T-cell (primary cell): Measurements from ENCODE around the gene SLC9B1. TPM values are rescaled to one million over a fixed set of nuclear protein-coding genes. Genes with fewer than 3 reads are reported as not detected.

Source experiments
- ATAC-seq, 4 experiments: fragments of 200-7000 bp in 3 of 4; fragments of 150-1000 bp in 1 of 4; cut with Tn5 transposase; replicated peaks in 1 of 4; 1 replicate in 3 of 4; 2 replicates in 1 of 4; pipeline ENCODE4 v1.10.0; 2021; ENCODE audit warnings: moderate library complexity in 3 of 4, mild to moderate bottlenecking in 2 of 4, moderate number of reproducible peaks in 1 of 4
- CTCF ChIA-PET, 2 donors: fragments of 300-600 bp; sonication (Branson Sonifier 250); formaldehyde crosslinking; loops; one replicate each; lab custom pipeline; 2022; ENCODE audit warnings: antibody characterized with exemption in 2 of 2; lab: Charles Lee
- POLR2A ChIA-PET, 2 donors: fragments of 300-600 bp; sonication (Branson Sonifier 250); formaldehyde crosslinking; loops; one replicate each; lab custom pipeline; 2022; ENCODE audit warnings: antibody characterized with exemption in 2 of 2; lab: Charles Lee
- DNase-seq, 35 experiments: peaks; one replicate each; pipeline versions ENCODE4 v3.0.0 to v3.0.0-alpha.2; 2013 to 2023
- H3K27ac ChIP-seq: one replicate; pipeline ENCODE4 v1.5.1; 2013; ENCODE audit warnings: low read length
- H3K27me3 ChIP-seq, 2 experiments: replicated peaks in 1 of 2; 1 replicate in 1 of 2; 2 replicates in 1 of 2; pipeline versions ENCODE4 v1.6.1 to v1.7.0; 2013; ENCODE audit warnings: low read length in 1 of 2, mixed read lengths in 1 of 2; ENCODE audit not compliant: control insufficient read depth in 2 of 2, insufficient read depth in 2 of 2; ENCODE audit errors: extremely low read depth in 1 of 2
- H3K36me3 ChIP-seq, 2 donors: 1 replicate in 1 of 2; 2 replicates in 1 of 2; pipeline versions ENCODE4 v1.6.1 to v1.7.0; 2013; ENCODE audit warnings: low read length in 1 of 2; ENCODE audit not compliant: control insufficient read depth in 2 of 2, insufficient read depth in 1 of 2; ENCODE audit errors: extremely low read depth in 1 of 2
- H3K4me1 ChIP-seq, 2 experiments: 1 replicate in 1 of 2; 2 replicates in 1 of 2; pipeline versions ENCODE4 v1.6.1 to v1.7.0; 2013; ENCODE audit warnings: low read length in 2 of 2, mixed read lengths in 1 of 2; ENCODE audit not compliant: insufficient read depth in 2 of 2, control insufficient read depth in 1 of 2; ENCODE audit errors: extremely low read depth in 1 of 2
- H3K4me3 ChIP-seq, 2 donors: 1 replicate in 1 of 2; 2 replicates in 1 of 2; pipeline versions ENCODE4 v1.5.1 to v1.7.0; 2013; ENCODE audit warnings: mild to moderate bottlenecking in 2 of 2, low read length in 1 of 2, moderate library complexity in 1 of 2; ENCODE audit not compliant: control insufficient read depth in 1 of 2; ENCODE audit errors: extremely low read depth in 1 of 2
- H3K9me3 ChIP-seq: 2 replicates; pipeline ENCODE4 v1.7.0; 2013
- H3K27ac Mint-ChIP-seq, 2 donors: one replicate each; pipeline ENCODE4 v1.8.0; 2020 to 2021; ENCODE audit warnings: mild to moderate bottlenecking in 2 of 2, mixed read lengths in 2 of 2
- H3K27me3 Mint-ChIP-seq, 2 donors: one replicate each; pipeline ENCODE4 v1.8.0; 2021 to 2022; ENCODE audit warnings: mixed read lengths in 2 of 2
- H3K36me3 Mint-ChIP-seq: one replicate; pipeline ENCODE4 v1.8.0; 2021; ENCODE audit warnings: mixed read lengths
- H3K4me1 Mint-ChIP-seq, 3 donors: one replicate each; pipeline ENCODE4 v1.8.0; 2020 to 2022; ENCODE audit warnings: mixed read lengths in 3 of 3, mild to moderate bottlenecking in 1 of 3
- H3K4me3 Mint-ChIP-seq, 3 donors: one replicate each; pipeline ENCODE4 v1.8.0; 2020 to 2022; ENCODE audit warnings: mild to moderate bottlenecking in 3 of 3, mixed read lengths in 3 of 3, moderate library complexity in 3 of 3
- H3K9me3 Mint-ChIP-seq, 3 donors: one replicate each; pipeline ENCODE4 v1.8.0; 2020 to 2022; ENCODE audit warnings: mixed read lengths in 3 of 3
- WGBS: methylation state at CpG from one replicate; pipeline ENCODE4 v1.1.5; 2013; ENCODE audit warnings: missing lambda C conversion rate; ENCODE audit not compliant: insufficient coverage; 5-methylcytosine and 5-hydroxymethylcytosine counted together
- total RNA-seq, 35 experiments: library from RNA in 6 of 35; stranded (reverse) in 6 of 35; fragments of 120-200 nt in 1 of 35; gene quantifications; one replicate each; pipeline versions ENCODE4 v1.2.1 to v1.2.4 and lab custom pipeline; 2013 to 2026

SLC9B1 gene
- total RNA-seq, 5 donors from 2014 or later (not counting 1 experiment from before 2014, with no cell fraction given) = 2.0 to 4.6 (median 3.1) TPM

DNA sequence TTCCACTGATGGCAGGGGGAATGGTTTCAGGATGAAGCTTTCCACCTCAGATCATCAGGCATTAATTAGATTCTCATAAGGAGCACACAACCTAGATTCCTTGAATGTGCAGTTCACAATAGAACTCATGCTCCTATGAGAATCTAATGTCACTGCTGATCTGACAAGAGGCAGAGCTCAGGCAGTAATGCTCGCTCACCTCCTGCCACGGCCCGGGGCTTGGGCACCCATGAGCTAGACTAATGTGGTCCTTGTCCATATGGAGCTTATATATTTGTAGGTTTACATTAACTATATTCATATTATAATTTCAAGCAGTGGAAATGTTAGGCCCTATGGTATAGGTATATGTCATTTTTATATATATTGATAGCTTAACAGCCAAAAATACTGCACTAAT is 32.6 kb upstream of the SLC9B1 start:
- no CpG with 5 or more reads among the region's 3 CpGs for WGBS
- Histone ChIP-seq H3K9me3 (no peaks in the 10 kb centered on the region), H3K4me1 (no peaks in the 10 kb centered on the region), H3K4me3 (no peak overlapping the region), H3K27ac (no peak overlapping the region), H3K27me3 (no peaks in the 10 kb centered on the region), H3K36me3 (peaks cover 0 to 19% of the 10 kb centered on the region in 2 donors)
- no peaks in the 10 kb centered on the region for H3K9me3 Mint-ChIP-seq
- no peak overlapping the region for H3K27ac Mint-ChIP-seq
- POLR2A ChIA-PET = interaction anchor here in 1 of 2 donors (0.7 kb wide), 1 partner anchor 93 kb away, joined by 4 read pairs; no protein-coding TSS in a partner anchor
- no peaks in the 10 kb centered on the region for H3K27me3 Mint-ChIP-seq
- H3K4me1 Mint-ChIP-seq = no peaks in the 10 kb centered on the region
- peaks cover 27% of the 10 kb centered on the region for H3K36me3 Mint-ChIP-seq
- DNase-seq (no peak), ATAC-seq (no peak)
- no peak overlapping the region for H3K4me3 Mint-ChIP-seq
- CTCF ChIA-PET = interaction anchor here (0.5 to 1.4 kb wide), 6 partner anchors 9 to 49 kb away, joined by 3 to 9 read pairs (median 3); partner anchors contain the start of gene BDH2 (in 1 of the 2)

DNA sequence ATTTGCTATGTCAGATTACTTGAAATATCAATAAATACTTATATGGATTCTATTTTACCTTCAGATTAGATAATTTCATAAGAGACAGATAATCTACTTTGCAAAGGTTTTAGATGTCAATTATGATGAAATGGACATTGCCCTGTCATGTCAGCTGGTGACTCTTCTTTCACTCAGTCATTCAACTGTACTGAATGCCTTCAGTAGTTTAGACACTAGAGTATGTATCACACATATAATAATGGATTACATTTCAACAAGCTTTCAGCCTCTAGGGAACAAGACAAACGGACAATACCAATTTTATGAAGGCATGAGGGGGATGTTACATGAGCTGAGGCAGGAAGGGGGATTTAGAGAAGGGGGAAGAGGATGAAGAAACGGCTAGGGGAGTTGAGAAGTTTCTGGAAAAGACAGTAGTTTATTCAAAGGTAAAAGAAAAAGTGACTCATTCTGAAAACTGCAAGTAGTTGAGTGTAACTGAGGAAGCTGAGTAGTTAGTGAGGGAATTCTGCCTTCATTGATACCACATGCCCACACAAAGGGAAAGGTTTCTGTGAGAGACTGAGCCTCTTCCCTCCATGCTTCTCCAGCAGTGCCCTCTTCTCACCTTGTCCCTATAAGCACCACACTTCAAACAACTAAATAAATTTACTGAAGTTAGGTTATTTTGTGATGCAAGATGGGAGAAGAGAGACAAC is 31.4 kb upstream of the SLC9B1 start:
- H3K4me1 ChIP-seq = no peaks in the 10 kb centered on the region
- Mint-ChIP-seq H3K4me1 (peaks cover 0 to 6% (median 2%) of the 10 kb centered on the region in 3 donors), H3K9me3 (no peaks in the 10 kb centered on the region), H3K36me3 (peaks cover 33% of the 10 kb centered on the region), H3K27ac (peak overlapping the region; percentile 7 to 42), H3K27me3 (no peaks in the 10 kb centered on the region), H3K4me3 (no peak overlapping the region)
- peaks cover 0 to 22% of the 10 kb centered on the region in 2 donors for H3K36me3 ChIP-seq
- WGBS = 67% methylated on average over 1 of the region's 2 CpGs
- DNase-seq (no peak), ATAC-seq (no peak)
- H3K4me3 ChIP-seq = no peak overlapping the region
- ChIA-PET CTCF (interaction anchor here (0.6 to 1.4 kb wide), 3 partner anchors 49 to 359 kb away, joined by 3 read pairs; partner anchors contain the start of gene BDH2 (in 2 of the 2)), POLR2A (no interaction called here)
- H3K9me3 ChIP-seq = no peaks in the 10 kb centered on the region
- no peak overlapping the region for H3K27ac ChIP-seq
- H3K27me3 ChIP-seq = no peaks in the 10 kb centered on the region

DNA sequence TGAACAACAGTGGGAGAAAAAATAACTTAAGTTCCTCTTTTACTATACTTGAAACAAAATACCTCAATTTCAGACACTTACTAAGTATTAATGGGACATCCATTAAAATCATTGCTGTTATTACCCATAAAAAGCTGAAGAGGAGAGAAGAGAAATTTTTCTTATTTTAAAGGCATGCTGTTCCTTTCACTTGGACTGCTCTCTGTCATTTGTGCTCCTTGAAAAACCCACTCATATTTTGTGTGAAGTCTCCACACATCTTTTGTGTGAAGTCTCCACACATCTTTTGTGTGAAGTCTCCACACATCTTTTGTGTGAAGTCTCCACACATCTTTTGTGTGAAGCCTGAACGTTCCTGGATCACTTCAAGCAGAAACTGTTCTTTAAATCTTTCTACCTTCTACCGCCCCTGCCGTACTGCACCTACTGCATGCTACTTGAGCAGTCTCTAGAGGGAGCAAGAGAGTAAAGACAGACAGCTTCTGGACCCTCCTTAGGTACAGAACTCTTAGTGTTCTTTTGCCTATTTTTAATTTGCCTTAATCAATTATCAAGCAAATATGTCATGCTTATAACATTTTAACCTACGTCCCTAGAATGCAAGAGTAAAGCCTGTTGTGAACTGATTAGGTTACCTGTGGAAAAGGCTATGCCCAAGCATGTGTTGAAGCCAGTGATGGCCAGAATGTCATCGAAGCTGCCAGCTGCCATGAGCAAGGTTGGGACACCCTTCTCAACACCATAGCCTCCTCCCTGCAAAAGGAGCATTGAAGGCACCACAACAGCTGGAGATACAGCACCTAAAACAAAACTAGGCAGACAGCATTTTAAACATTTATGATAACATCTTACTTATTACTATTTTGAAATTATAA is 27.1 kb upstream of the SLC9B1 start:
- no peaks in the 10 kb centered on the region for H3K9me3 ChIP-seq
- ChIA-PET POLR2A (no interaction called here), CTCF (interaction anchor here (0.6 to 4.4 kb wide), 9 partner anchors 26 to 208 kb away, joined by 3 to 29 read pairs (median 3); no protein-coding TSS in a partner anchor)
- WGBS = 40% methylated on average over 2 of the region's 5 CpGs
- no peaks in the 10 kb centered on the region for H3K9me3 Mint-ChIP-seq
- H3K27me3 Mint-ChIP-seq = no peaks in the 10 kb centered on the region
- no peaks in the 10 kb centered on the region for H3K27me3 ChIP-seq
- H3K4me1 ChIP-seq = no peaks in the 10 kb centered on the region
- H3K36me3 ChIP-seq = peaks cover 0 to 33% of the 10 kb centered on the region in 2 donors
- peaks cover 0 to 6% (median 2%) of the 10 kb centered on the region in 3 donors for H3K4me1 Mint-ChIP-seq
- ATAC-seq = peak; percentile 94 to 99 (median 96)
- H3K27ac ChIP-seq = no peak overlapping the region
- peak overlapping the region in 1 of 2 donors; percentile 34 for H3K27ac Mint-ChIP-seq
- H3K36me3 Mint-ChIP-seq = peaks cover 50% of the 10 kb centered on the region
- no peak overlapping the region for H3K4me3 Mint-ChIP-seq
- H3K4me3 ChIP-seq = no peak overlapping the region
- DNase-seq = peak in 32 of 35 experiments; percentile 3 to 68 (median 21)

DNA sequence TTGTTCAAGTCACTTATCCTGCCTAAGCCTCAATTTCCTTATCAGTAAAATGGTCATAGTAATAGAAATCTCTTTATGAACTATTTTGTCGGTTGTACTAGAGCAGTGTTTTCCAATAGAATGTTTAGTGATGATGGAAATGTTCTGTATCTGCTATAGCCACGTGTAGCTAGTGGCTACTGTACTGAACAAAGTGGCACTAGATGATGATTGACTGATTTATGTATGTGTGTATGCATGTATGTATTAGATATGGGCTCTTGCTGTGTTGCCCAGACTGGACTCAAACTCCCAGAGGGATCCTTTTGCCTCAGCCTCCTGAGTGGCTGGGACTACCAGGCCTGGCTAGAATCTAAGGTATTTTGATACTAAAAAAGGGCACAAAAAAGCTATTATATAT is 24.7 kb upstream of the SLC9B1 start:
- H3K4me3 ChIP-seq = no peak overlapping the region
- H3K27ac Mint-ChIP-seq = no peak overlapping the region
- H3K4me1 Mint-ChIP-seq = peaks cover 0 to 6% (median 2%) of the 10 kb centered on the region in 3 donors
- DNase-seq = no peak
- no peak overlapping the region for H3K27ac ChIP-seq
- H3K4me1 ChIP-seq = no peaks in the 10 kb centered on the region
- ChIA-PET POLR2A (interaction anchor here in 1 of 2 donors (0.5 to 1.2 kb wide), 3 partner anchors 16 to 199 kb away, joined by 3 read pairs; partner anchors contain the start of gene SLC9B1), CTCF (interaction anchor here (0.7 to 4.4 kb wide), 9 partner anchors 8 to 56 kb away, joined by 3 to 29 read pairs (median 3); partner anchors contain the start of gene BDH2 (in 1 of the 2))
- H3K27me3 ChIP-seq = no peaks in the 10 kb centered on the region
- H3K4me3 Mint-ChIP-seq = no peak overlapping the region
- no peaks in the 10 kb centered on the region for H3K9me3 Mint-ChIP-seq
- peaks cover 44% of the 10 kb centered on the region for H3K36me3 Mint-ChIP-seq
- no peak for ATAC-seq
- H3K36me3 ChIP-seq = peaks cover 0 to 26% of the 10 kb centered on the region in 2 donors
- WGBS = no CpG with 5 or more reads among the region's 2 CpGs
- H3K9me3 ChIP-seq = no peaks in the 10 kb centered on the region
- no peaks in the 10 kb centered on the region for H3K27me3 Mint-ChIP-seq

DNA sequence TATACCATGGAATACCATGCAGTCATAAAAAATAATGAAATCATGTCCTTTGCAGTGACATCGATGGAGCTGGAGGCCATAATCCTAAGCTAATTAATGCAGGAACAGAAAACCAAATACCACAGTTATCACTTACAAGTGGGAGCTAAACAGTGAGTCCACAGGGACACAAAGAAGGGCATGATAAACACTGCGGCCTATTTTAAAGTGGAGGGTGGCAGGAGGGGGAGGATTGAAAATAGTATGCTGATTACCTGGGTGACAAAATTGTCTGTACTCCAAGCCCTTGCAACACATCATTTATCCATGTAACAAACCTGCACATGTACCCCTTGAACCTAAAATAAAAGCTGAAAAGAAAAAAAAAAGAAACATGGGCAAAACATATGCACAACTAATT is 16.7 kb upstream of the SLC9B1 start:
- no peak for ATAC-seq
- ChIA-PET POLR2A (interaction anchor here in 1 of 2 donors (0.7 kb wide), 1 partner anchor 1863 kb away, joined by 3 read pairs; no protein-coding TSS in a partner anchor), CTCF (interaction anchor here in 1 of 2 donors (0.6 kb wide), 1 partner anchor 16 kb away, joined by 5 read pairs; no protein-coding TSS in a partner anchor)
- no peaks in the 10 kb centered on the region for H3K9me3 ChIP-seq
- H3K4me3 ChIP-seq = no peak overlapping the region
- no peak overlapping the region for H3K4me3 Mint-ChIP-seq
- no peak overlapping the region for H3K27ac ChIP-seq
- peaks cover 0 to 2% (median 0%) of the 10 kb centered on the region in 3 donors for H3K4me1 Mint-ChIP-seq
- no peaks in the 10 kb centered on the region for H3K9me3 Mint-ChIP-seq
- WGBS = no CpG with 5 or more reads among the region's 2 CpGs
- DNase-seq = no peak
- no peaks in the 10 kb centered on the region for H3K27me3 Mint-ChIP-seq
- no peaks in the 10 kb centered on the region for H3K36me3 ChIP-seq
- H3K4me1 ChIP-seq = no peaks in the 10 kb centered on the region
- no peaks in the 10 kb centered on the region for H3K27me3 ChIP-seq
- peaks cover 26% of the 10 kb centered on the region for H3K36me3 Mint-ChIP-seq
- H3K27ac Mint-ChIP-seq = no peak overlapping the region

DNA sequence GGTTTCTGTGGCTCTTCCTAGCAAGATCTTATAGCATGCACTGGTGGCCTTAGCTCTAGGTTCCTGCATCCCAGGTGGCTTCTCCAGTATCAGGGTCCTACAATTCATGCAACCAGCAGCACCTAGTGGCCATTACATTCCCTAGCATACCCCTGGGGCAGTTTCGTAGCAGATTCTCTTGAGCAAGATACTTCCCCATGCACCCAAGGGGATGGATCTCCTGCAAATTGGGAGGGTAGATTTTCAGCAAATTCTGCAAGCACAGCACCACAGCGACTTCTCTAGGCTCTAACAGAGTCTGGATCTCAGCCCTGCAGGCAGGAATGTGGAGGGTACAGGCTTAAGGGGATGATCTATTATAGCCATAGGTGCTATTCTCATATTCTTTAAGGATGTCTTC is 13.1 kb upstream of the SLC9B1 start:
- WGBS = no CpG with 5 or more reads among the region's 2 CpGs
- ChIA-PET CTCF (interaction anchor here in 1 of 2 donors (1.2 to 1.3 kb wide), 2 partner anchors 59 to 67 kb away, joined by 3 to 5 read pairs; partner anchors contain the start of gene BDH2), POLR2A (no interaction called here)
- H3K27ac Mint-ChIP-seq = no peak overlapping the region
- ATAC-seq (peak in 1 of 4 experiments; percentile 38), DNase-seq (peak in 1 of 35 experiments; percentile 17)
- no peaks in the 10 kb centered on the region for H3K9me3 ChIP-seq
- no peaks in the 10 kb centered on the region for H3K36me3 ChIP-seq
- no peak overlapping the region for H3K4me3 ChIP-seq
- H3K4me1 ChIP-seq = no peaks in the 10 kb centered on the region
- H3K36me3 Mint-ChIP-seq = peaks cover 40% of the 10 kb centered on the region
- H3K27me3 ChIP-seq = no peaks in the 10 kb centered on the region
- no peak overlapping the region for H3K4me3 Mint-ChIP-seq
- H3K9me3 Mint-ChIP-seq = no peaks in the 10 kb centered on the region
- peaks cover 0 to 2% (median 0%) of the 10 kb centered on the region in 3 donors for H3K4me1 Mint-ChIP-seq
- no peaks in the 10 kb centered on the region for H3K27me3 Mint-ChIP-seq
- no peak overlapping the region for H3K27ac ChIP-seq
